NCI-H526 treated with DMSO at 0.1 percent for 48 hours (cell line): ENCODE results near the gene CORO1C.

Source experiments
- DNase-seq: peaks from one replicate; lab custom pipeline; 2025; lab: John Stamatoyannopoulos, UW

CORO1C gene

GRCh38 chr12:108599541-108599940 is 131.8 kb downstream of the CORO1C start:
- DNase-seq = no peak

- DNase-seq = no peak
These were observed 132.6 kb downstream of the CORO1C start for GRCh38 chr12:108598553-108599250.

GRCh38 chr12:108597559-108598471 is 133.5 kb downstream of the CORO1C start, which contains the start of gene TMEM119:
TMEM119 (minus strand) TSS chr12:108598084; CDS start chr12:108592383, 5,701 bp downstream.
- no peak for DNase-seq

GRCh38 chr12:108596854-108597558 is 134.3 kb downstream of the CORO1C start:
- DNase-seq = no peak

- no peak for DNase-seq
These were observed 135.3 kb downstream of the CORO1C start for GRCh38 chr12:108595711-108596647.
